Activated CD4-positive, alpha-beta memory T cell treated with anti-CD3 and anti-CD28 coated beads for 36 hours (primary cell): ENCODE measurements around the gene FDCSP. TPM values are rescaled to one million over a fixed set of nuclear protein-coding genes. Genes with fewer than 3 reads are reported as not detected.
"Not testable (repeated sequence)": the region's sequence is repeated elsewhere in the genome, so short reads cannot be mapped to it uniquely, and the experiment has no call there.

Experiments
- CTCF ChIA-PET: fragments of 350-600 bp; sonication (Branson Sonifier 250); formaldehyde crosslinking; loops from one replicate; lab custom pipeline; 2021; ENCODE audit warnings: antibody characterized with exemption, inconsistent platforms; lab: Charles Lee
- POLR2A ChIA-PET: fragments of 350-600 bp; sonication (Branson Sonifier 250); formaldehyde crosslinking; loops from one replicate; lab custom pipeline; 2021; ENCODE audit warnings: antibody characterized with exemption; lab: Charles Lee
- DNase-seq: peaks from one replicate; pipeline ENCODE4 v3.0.0-alpha.2; 2020
- H3K27ac Mint-ChIP-seq: one replicate; pipeline ENCODE4 v1.8.0; 2021; ENCODE audit warnings: mixed read lengths
- H3K27me3 Mint-ChIP-seq: one replicate; pipeline ENCODE4 v1.8.0; 2021; ENCODE audit warnings: mixed read lengths
- H3K36me3 Mint-ChIP-seq: one replicate; pipeline ENCODE4 v1.8.0; 2021; ENCODE audit warnings: mixed read lengths
- H3K4me1 Mint-ChIP-seq: one replicate; pipeline ENCODE4 v1.8.0; 2021; ENCODE audit warnings: low read depth, mixed read lengths
- H3K4me3 Mint-ChIP-seq: one replicate; pipeline ENCODE4 v1.8.0; 2021; ENCODE audit warnings: mild to moderate bottlenecking, mixed read lengths
- H3K9me3 Mint-ChIP-seq: one replicate; pipeline ENCODE4 v1.8.0; 2021; ENCODE audit warnings: mixed read lengths
- intact Hi-C: fragments of 100-400 bp; cut with micrococcal nuclease; formaldehyde crosslinking; loops from one replicate; pipeline ENCODE4 v1.15.1; 2023
- total RNA-seq, 2 experiments: library from RNA; stranded (reverse); gene quantifications; one replicate each; pipeline ENCODE4 v1.2.3, GENCODE V29; 2021

The FDCSP gene
- total RNA-seq, 2 experiments from 2014 or later = not detected

DNA sequence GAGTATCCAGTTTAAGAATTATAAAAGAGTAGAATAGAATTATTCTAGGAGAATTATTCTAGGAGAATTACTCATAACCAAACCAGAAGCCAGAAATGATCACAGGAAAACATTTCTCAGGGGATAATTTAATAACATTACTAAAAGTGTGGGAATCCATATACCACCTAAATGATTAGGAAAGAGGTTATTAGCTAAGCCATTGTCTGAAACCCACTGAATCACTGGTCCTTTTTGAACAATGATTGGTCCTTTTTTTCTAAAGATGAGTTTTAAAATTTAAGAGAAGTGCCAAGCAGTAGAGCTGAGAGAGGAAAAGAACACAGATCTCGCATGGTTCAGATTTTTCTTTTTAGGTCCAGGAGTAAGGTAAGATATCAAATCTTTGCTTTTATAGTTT lies 30.5 kb upstream of the FDCSP start, which contains the start of gene ODAM:
ODAM (plus strand) TSS at position 301 of the 400 bp plus-strand sequence. CDS start 819 bp downstream, outside the sequence.
- Mint-ChIP-seq H3K36me3 (no peaks in the 10 kb centered on the region), H3K4me1 (no peaks in the 10 kb centered on the region), H3K4me3 (no peak within 1 kb of the TSS), H3K27ac (no peak within 1 kb of the TSS), H3K9me3 (no peaks in the 10 kb centered on the region), H3K27me3 (no peaks in the 10 kb centered on the region)
- ChIA-PET POLR2A (no interaction called here), CTCF (no interaction called here)
- no peak for DNase-seq
- intact Hi-C loops = no loop called here

DNA sequence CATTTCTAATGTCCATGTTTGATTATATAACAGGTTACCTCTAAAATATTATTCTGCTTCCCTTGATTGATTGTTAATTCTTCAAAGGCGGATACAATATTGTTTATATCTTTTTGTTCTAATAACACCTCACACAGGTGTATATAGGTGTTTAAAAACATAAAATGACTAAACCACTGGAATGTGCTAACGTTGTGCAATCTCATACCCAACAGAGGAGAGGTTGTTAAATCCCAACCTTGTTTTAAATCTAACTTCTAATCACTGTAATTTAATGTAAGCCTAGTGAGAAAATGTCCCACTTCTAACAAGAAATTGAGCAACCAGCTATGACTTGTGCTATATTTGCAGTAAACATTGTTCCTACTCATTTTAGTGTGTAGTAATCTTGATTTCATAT lies 29.1 kb upstream of the FDCSP start:
- Mint-ChIP-seq H3K27ac (no peak overlapping the region), H3K9me3 (no peaks in the 10 kb centered on the region), H3K36me3 (no peaks in the 10 kb centered on the region), H3K4me3 (no peak overlapping the region), H3K4me1 (no peaks in the 10 kb centered on the region), H3K27me3 (no peaks in the 10 kb centered on the region)
- intact Hi-C loops = no loop called here
- POLR2A ChIA-PET = no interaction called here
- CTCF ChIA-PET = no interaction called here
- DNase-seq = no peak

DNA sequence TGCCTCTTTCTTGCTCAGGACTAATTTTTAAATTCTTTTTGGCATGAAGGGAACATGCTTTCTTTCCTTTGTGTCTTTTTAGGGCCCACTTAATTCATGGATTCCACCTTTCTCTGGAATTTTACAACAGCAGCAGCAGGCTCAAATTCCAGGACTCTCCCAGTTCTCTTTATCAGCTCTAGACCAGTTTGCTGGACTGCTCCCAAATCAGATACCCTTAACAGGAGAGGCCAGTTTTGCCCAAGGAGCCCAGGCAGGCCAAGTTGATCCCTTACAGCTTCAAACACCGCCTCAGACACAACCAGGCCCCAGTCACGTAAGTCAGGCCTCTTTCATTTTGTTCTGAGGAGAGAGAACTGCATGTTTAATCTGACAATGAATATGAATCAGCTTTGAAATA lies 28.1 kb upstream of the FDCSP start:
- H3K27me3 Mint-ChIP-seq = no peaks in the 10 kb centered on the region
- H3K4me3 Mint-ChIP-seq = no peak overlapping the region
- H3K4me1 Mint-ChIP-seq = no peaks in the 10 kb centered on the region
- intact Hi-C loops = no loop called here
- DNase-seq = no peak
- ChIA-PET CTCF (interaction anchor here (1.2 kb wide), 1 partner anchor 14 kb away, joined by 3 read pairs; no protein-coding TSS in a partner anchor), POLR2A (no interaction called here)
- no peaks in the 10 kb centered on the region for H3K9me3 Mint-ChIP-seq
- H3K36me3 Mint-ChIP-seq = no peaks in the 10 kb centered on the region
- no peak overlapping the region for H3K27ac Mint-ChIP-seq

DNA sequence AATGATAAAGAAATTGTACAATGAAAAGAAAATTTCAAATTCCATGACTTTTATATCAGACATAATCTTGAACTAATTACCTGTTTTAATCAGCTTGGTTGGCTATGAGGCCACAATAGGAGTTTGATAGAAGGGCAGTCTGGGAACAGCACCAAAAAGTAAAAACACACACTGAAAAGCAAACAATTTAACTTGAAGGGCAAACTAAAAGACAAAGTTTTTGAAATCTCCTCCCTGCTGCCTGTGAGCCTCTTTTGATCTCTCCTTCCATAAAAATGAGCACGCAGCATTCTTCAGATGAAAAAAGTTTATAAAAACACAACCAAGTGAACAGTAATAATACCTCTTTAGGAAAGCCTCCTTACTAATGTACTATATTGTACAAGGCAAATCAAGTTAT lies 22.3 kb upstream of the FDCSP start:
- intact Hi-C loops = no loop called here
- Mint-ChIP-seq H3K27ac (no peak overlapping the region), H3K9me3 (no peaks in the 10 kb centered on the region), H3K4me1 (no peaks in the 10 kb centered on the region), H3K4me3 (no peak overlapping the region), H3K36me3 (no peaks in the 10 kb centered on the region), H3K27me3 (no peaks in the 10 kb centered on the region)
- CTCF ChIA-PET = no interaction called here
- POLR2A ChIA-PET = no interaction called here
- no peak for DNase-seq

DNA sequence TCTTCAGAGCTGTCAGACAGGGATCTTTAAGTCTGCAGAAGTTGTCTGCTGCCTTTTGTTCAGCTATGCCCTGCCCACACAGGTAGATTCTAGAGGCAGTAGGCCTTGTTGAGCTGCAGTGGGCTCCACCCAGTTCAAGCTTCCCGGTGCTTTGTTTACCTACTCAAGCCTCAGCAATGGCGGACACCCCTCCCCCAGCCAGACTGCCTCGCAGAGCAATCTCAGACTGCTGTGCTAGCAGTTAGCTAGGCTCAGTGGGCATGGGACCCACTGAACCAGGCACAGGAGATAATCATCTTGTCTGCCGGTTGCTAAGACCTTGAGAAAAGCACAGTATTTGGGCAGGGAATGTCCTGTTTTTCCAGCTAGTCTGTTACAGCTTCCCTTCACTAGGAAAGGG lies 13.2 kb upstream of the FDCSP start:
- DNase-seq, H3K4me1 Mint-ChIP-seq, intact Hi-C loops, POLR2A ChIA-PET, H3K27ac Mint-ChIP-seq, H3K27me3 Mint-ChIP-seq, H3K36me3 Mint-ChIP-seq, H3K4me3 Mint-ChIP-seq, H3K9me3 Mint-ChIP-seq, CTCF ChIA-PET: not testable (repeated sequence)

DNA sequence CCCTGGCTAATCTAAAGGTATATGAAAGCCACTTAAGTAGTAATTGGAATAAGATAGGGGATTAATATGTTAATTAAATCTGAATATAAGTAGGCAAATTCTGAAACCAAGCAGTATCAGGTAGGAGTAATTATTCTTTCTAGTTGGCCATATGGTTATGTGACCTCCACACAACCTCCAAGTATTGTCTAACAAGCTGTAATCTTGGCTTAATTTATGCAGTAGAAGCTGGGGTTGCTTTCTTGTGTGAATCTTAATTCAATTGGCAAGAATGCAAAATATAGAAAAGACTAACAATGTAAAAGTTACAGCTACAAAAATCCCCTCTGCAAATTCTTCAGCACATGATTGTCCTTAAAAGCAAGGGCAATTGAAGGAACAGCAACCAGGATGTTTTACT lies 9.8 kb upstream of the FDCSP start:
- H3K27ac Mint-ChIP-seq, H3K4me1 Mint-ChIP-seq, H3K36me3 Mint-ChIP-seq, POLR2A ChIA-PET, H3K27me3 Mint-ChIP-seq, CTCF ChIA-PET, H3K4me3 Mint-ChIP-seq, H3K9me3 Mint-ChIP-seq, DNase-seq, intact Hi-C loops: not testable (repeated sequence)

DNA sequence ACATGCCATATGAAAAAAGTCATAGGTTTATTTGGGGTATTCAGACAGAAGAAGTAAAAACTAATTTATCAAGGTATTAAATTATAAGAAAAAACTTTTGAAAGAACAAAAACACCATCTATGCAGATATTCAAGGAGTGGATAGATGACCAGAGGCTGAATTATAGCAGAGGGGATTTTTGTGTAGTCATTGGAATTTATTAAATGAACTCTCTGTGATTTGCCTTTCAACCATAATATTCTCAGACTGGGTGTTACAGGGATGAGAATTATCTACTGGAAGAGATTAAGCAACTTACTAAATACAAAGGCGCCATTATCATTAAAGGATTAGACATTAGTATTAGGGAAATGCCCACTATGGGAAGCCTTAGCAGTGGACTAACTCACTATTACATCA lies 9.4 kb upstream of the FDCSP start:
- H3K4me3 Mint-ChIP-seq, H3K4me1 Mint-ChIP-seq, DNase-seq, CTCF ChIA-PET, H3K27ac Mint-ChIP-seq, H3K27me3 Mint-ChIP-seq, POLR2A ChIA-PET, H3K9me3 Mint-ChIP-seq, intact Hi-C loops, H3K36me3 Mint-ChIP-seq: not testable (repeated sequence)

DNA sequence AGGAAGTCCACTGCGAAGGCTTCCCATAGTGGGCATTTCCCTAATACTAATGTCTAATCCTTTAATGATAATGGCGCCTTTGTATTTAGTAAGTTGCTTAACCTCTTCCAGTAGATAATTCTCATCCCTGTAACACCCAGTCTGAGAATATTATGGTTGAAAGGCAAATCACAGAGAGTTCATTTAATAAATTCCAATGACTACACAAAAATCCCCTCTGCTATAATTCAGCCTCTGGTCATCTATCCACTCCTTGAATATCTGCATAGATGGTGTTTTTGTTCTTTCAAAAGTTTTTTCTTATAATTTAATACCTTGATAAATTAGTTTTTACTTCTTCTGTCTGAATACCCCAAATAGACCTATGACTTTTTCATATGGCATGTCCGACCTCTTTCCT lies 4.5 kb upstream of the FDCSP start:
- POLR2A ChIA-PET, DNase-seq, CTCF ChIA-PET, intact Hi-C loops, H3K4me3 Mint-ChIP-seq, H3K27ac Mint-ChIP-seq, H3K36me3 Mint-ChIP-seq, H3K27me3 Mint-ChIP-seq, H3K4me1 Mint-ChIP-seq, H3K9me3 Mint-ChIP-seq: not testable (repeated sequence)

DNA sequence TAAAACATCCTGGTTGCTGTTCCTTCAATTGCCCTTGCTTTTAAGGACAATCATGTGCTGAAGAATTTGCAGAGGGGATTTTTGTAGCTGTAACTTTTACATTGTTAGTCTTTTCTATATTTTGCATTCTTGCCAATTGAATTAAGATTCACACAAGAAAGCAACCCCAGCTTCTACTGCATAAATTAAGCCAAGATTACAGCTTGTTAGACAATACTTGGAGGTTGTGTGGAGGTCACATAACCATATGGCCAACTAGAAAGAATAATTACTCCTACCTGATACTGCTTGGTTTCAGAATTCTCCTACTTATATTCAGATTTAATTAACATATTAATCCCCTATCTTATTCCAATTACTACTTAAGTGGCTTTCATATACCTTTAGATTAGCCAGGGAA lies 4.1 kb upstream of the FDCSP start:
- not testable (repeated sequence) for H3K4me1 Mint-ChIP-seq, H3K36me3 Mint-ChIP-seq

DNA sequence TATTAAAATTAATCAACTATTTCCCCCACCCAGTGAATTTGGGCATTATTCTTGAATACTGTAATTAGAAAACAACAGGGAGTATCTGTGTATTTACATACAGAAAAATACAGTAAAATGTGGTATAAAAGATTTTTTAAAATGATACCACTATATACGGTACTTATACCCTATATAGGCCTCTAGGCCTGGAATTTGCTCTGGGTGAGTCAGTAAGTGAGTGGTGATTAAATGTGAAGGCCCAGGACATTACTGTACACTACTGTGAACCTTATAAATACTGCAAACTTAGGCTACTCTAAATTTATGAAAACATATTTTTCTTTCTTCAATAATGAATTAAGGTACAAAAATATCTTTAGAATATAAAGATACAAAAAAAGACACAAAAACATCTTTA lies 10.2 kb downstream of the FDCSP start:
- no peaks in the 10 kb centered on the region for H3K9me3 Mint-ChIP-seq
- no peak overlapping the region for H3K4me3 Mint-ChIP-seq
- no peak for DNase-seq
- ChIA-PET CTCF (no interaction called here), POLR2A (no interaction called here)
- H3K36me3 Mint-ChIP-seq = no peaks in the 10 kb centered on the region
- no peaks in the 10 kb centered on the region for H3K4me1 Mint-ChIP-seq
- intact Hi-C loops = no loop called here
- H3K27me3 Mint-ChIP-seq = peaks cover 2% of the 10 kb centered on the region
- H3K27ac Mint-ChIP-seq = no peak overlapping the region

More for the DNA sequence above, 4.1 kb upstream of the FDCSP start:
- DNase-seq, POLR2A ChIA-PET, intact Hi-C loops, CTCF ChIA-PET, H3K27me3 Mint-ChIP-seq, H3K4me3 Mint-ChIP-seq, H3K27ac Mint-ChIP-seq, H3K9me3 Mint-ChIP-seq: not testable (repeated sequence)

DNA sequence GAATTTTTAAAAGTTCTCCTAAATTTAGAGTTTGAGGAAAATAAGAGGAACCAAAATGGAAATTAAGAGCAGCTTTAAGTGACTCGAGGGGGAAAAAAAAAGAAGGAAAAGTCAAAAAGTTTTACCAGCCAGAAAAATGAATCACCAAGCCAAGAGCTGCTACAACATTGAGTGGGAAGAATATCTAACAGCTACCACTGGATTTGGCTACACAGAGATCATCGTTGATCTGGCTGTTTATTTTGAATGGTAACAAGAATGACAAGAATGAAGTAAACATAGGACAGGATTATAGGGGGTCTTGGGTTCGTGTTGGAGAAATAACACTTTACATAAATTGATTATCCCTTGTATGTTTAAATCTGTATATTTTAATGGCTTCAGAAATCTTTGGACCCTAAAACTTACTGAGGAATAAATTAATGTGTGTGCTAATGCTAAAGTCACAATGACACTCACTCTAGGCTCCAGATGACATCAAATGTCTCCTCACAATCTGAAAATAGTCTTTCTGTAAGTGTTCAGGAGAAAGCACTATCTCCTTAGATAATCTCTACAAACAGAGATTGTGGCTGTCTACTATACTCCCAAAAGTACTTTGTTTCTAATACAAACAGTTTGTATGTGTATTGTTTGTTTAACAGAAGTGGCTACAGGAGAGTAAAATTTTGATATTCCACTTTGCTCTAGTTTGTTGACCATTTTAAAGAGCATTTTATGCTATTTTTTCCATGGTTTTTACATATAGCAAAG lies 13.4 kb downstream of the FDCSP start:
- Mint-ChIP-seq H3K4me1 (no peaks in the 10 kb centered on the region), H3K27ac (no peak overlapping the region), H3K4me3 (no peak overlapping the region), H3K9me3 (no peaks in the 10 kb centered on the region), H3K27me3 (no peaks in the 10 kb centered on the region), H3K36me3 (no peaks in the 10 kb centered on the region)
- ChIA-PET POLR2A (no interaction called here), CTCF (no interaction called here)
- intact Hi-C loops = no loop called here
- no peak for DNase-seq

DNA sequence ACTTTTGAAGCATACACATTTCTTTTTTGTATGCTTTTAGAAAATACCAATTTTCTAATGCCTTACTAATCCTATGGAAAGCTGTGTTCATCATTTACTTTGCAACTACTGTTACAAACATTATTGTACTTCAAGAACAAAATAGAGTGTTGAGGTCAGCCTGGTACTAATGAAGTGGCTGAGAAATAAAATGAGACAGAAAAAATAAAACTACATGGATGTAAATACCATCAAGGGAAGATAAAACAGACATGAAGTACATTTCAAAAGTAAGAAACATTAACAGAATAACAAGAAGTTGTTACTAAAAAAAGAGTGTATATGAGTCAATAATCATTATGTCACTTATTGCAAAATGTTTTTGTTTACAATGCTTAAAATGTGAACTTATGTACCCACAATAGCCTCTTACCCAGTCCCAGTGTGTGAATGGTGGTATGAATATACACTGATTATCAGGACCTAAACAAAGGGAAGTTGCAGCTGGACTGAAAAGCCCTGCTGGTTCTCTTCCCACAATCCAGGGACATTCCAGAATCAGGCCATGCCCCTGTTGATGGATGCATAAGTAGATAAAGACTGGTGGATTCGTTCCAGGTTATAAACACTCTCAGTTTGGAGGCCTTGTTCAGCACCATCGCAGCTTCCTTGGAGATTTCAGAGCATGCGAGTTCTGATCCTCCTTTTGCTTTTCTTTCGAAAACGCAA lies 14.1 kb downstream of the FDCSP start:
- Mint-ChIP-seq H3K9me3 (no peaks in the 10 kb centered on the region), H3K27me3 (no peaks in the 10 kb centered on the region), H3K4me3 (no peak overlapping the region), H3K27ac (no peak overlapping the region), H3K36me3 (no peaks in the 10 kb centered on the region), H3K4me1 (no peaks in the 10 kb centered on the region)
- ChIA-PET POLR2A (no interaction called here), CTCF (no interaction called here)
- intact Hi-C loops = no loop called here
- DNase-seq = no peak

DNA sequence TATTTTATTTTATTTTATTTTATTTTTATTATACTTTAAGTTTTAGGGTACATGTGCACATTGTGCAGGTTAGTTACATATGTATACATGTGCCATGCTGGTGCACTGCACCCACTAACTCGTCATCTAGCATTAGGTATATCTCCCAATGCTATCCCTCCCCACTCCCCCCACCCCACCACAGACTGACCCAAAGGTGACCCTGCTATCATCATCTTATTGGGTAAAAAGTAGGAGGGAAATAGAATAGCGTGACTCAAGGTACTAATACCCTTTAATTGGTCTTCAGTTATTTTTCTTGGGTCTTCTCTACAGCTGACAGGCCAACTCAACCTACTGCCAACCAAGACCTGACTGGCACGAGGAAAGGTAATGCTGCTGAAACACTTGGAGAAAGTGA lies 16.4 kb downstream of the FDCSP start, which contains the start of gene CSN3:
CSN3 (plus strand) TSS at position 301 of the 400 bp plus-strand sequence. CDS start 2,223 bp downstream, outside the sequence.
- CTCF ChIA-PET = not testable (repeated sequence)

More for the DNA sequence above, 16.4 kb downstream of the FDCSP start, which contains the start of gene CSN3:
- POLR2A ChIA-PET, H3K36me3 Mint-ChIP-seq, DNase-seq, H3K4me3 Mint-ChIP-seq, H3K9me3 Mint-ChIP-seq, H3K27me3 Mint-ChIP-seq, H3K4me1 Mint-ChIP-seq, intact Hi-C loops, H3K27ac Mint-ChIP-seq: not testable (repeated sequence)
